ENCODE results near the gene CALCOCO1.
A peak's percentile ranks its signal among the peaks of the same experiment; 100 is the strongest.

Gene CALCOCO1

DNA sequence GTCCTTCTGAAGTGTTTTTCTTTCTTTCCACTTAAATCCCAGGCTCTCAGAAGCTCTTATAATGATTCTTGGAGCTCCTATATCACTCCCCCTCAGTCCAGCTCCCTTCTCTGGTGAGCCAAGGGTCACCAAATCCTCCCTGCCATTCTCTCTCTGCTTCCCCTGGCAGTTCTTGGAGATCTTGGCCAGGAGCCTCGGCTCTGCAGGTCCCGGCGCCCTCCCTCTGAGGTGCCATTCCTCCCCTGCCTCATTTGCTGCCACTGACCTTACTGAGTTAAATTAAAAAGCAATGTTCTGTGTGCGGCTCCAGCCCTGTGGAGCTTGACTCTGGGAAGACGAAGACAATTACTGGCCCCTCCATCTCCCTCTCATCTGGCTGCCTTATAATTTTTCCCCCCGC is 17.5 kb upstream of the CALCOCO1 start:
- TF ChIP-seq CTCF (conservative IDR thresholded peaks at IDR 0.05) = no peak
- no peak overlapping the region for H3K27ac ChIP-seq

DNA sequence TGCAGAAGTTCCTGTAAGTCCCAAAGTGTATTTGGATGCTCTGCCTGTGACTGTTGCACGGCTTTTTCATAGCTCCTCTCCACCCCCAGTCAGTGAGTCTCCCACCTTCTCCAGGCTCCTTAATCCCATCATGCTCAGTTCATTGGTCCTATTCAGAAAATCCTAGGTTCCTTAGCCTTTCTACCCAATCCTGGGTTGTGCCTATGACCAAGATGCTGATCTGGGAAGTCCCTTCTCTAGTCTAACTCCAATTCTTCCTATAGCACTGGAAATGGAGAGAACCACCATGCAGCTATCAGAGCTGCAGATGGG is 16.8 kb upstream of the CALCOCO1 start:
- no peak for TF ChIP-seq CTCF (conservative IDR thresholded peaks at IDR 0.05)
- no peak overlapping the region for H3K27ac ChIP-seq

DNA sequence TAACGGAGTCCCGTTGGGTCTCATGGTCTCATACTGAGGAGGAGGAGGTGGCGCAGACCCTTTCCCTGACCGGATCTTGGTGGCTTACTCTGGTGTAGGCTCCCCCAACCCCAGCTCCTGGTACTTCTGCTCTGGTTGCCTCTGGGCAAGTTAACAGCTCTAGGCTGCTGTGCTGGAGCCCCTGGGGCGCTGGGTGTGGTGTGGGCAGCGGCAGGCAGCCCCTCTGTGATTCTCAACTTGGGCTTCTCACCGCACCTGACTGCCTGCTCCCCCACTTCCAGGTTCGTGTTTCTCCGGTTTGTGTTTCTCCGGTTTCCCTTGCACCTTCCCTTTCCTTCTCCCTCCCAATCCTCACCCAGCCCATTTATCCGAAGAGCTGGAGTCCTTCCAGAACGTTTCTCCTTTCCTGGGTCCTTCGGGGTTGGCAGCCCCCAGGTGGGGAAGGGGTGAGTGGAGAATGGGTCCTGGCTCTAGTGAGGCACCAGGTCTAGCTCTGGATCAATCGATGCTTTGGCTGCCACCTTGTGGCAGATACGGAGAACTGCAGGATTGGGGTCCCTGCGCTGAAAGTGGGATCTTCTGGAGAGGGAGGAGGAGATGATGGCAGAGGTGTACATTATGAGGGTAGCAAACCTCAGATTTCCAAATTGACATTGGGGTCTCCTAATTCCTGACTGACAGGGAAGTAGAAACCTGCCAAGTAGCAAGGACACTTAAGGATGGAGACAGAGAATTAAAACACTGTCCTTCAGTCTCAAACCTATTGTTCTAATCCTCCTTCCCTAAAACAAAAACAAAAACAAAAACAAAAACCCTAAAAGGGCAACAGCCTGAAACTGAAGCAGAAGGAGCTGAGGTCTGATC is 16.2 kb upstream of the CALCOCO1 start:
- peak overlapping the region; percentile 39; the same call in 1 of the 2 replicates for H3K27ac ChIP-seq
- TF ChIP-seq CTCF (conservative IDR thresholded peaks at IDR 0.05) = peak; percentile 97

- TF ChIP-seq CTCF (conservative IDR thresholded peaks at IDR 0.05) = no peak
- H3K27ac ChIP-seq = no peak overlapping the region
These were observed 12.9 kb upstream of the CALCOCO1 start for GRCh38 chr12:53740130-53740491.

- TF ChIP-seq CTCF (conservative IDR thresholded peaks at IDR 0.05) = no peak
- H3K27ac ChIP-seq = no peak overlapping the region
These were observed 12.2 kb upstream of the CALCOCO1 start for GRCh38 chr12:53739214-53740129.

DNA sequence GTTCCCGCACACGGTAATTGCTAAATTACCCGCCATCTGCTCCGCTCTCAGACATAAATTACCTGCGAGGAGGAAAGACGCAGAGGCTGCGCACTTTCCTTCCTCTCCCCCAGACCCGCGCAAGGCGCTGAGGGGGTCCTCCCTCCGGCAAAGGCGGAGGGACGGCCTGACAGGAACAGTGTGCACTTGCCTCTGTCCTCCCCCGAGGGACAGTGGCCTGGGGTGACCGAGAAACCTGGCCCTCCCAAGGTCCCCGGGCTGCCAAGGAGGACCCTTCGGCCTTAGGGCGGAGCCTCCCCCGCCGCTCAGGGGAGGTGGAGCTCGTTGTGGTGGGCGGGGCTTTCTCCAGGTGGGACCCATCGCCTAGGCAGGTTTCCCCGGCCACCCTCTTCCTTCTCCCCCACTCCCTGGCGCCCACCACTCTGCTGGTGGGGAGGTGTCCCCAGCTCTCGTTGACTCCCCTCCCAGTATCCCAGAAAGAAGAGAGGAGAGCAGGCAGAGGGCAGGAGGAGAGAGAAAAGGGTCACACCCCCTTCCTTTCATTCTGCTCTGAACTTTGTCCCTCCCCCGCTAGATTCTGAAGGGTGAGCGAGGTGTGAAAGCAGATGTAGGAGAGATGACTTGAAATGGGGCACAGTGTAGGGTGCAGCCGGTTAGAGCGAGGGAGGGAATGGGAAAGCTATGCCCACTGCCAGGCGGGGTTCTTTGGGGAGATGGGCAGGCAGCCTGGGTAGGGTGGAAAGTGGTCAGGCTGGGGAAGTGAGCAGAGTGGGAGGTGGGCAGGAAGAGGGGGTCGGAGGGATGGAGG is 11.4 kb upstream of the CALCOCO1 start:
- H3K27ac ChIP-seq = no peak overlapping the region
- no peak for TF ChIP-seq CTCF (conservative IDR thresholded peaks at IDR 0.05)

All from VCaP (cell line).